Fibroblast of skin of right quadriceps (primary cell): ENCODE data around the gene CAMTA1.

ENCODE experiments used
- DNase-seq: peaks from one replicate; pipeline ENCODE4 v3.0.0-alpha.2; 2013

CAMTA1 gene

DNA sequence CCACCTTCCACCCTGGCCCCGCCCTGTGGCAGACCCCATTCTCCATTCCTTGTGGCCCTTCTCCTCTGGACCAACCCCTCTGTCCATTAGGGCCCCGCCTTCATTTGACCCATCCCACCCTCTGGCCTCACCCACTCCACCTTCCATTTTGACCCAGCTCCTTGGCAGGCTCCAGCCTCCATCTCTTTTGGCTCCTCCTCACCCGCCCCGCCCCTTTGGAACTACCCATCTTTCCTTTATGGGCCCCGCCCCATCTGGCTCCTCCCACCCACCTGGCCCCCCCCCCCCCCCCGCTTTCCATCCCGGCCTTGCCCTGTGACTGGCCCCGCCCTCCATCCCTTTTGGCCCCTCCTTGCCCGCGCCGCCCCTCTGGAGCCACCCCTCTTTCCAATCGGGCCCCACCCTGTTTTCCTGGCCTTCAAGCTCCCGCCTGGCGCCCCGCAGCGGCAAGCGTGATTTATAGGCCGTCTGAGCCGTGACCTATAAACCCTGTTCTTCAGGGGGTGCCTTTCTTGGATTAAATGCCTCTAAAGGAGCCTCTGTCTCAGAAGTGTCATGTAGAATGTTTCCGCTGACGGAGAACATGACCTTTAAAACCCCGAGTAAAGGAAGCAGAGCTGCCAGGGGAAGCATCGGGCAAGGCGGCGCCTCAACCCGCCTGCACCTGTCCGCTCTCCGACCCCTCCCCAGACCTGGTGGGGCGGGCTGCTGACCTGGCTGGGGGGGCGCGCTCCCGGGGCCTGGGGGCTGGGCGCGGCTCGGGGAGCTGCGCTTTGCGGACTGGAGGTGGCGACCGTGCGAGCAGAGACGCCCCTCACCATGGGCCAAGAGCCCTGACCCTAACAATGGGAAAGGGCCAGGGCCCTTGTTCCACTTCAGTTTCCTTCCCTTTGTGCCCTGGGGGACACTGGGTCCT lies 178.0 kb downstream of the CAMTA1 start:
- no peak for DNase-seq

GRCh38 chr1:6963912-6964307 lies 178.7 kb downstream of the CAMTA1 start:
- no peak for DNase-seq

- DNase-seq, result no peak
Measured at GRCh38 chr1:6965083-6965934, 180.1 kb downstream of the CAMTA1 start.

DNA sequence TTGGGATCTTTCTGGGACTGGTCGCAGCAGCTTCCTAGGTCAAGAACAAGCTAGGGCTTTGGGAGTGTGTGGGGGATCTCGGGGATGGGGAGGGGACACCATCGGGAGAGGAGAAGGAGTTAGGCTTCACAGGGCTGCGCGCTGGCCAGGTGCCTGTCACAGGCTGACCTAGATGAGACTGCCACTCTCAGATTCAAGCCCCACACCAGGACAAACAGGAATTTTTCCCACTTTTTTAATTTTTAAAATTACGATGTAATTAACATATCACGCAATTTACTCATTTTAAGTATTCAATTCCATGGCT lies 180.6 kb downstream of the CAMTA1 start:
- DNase-seq, result no peak

DNA sequence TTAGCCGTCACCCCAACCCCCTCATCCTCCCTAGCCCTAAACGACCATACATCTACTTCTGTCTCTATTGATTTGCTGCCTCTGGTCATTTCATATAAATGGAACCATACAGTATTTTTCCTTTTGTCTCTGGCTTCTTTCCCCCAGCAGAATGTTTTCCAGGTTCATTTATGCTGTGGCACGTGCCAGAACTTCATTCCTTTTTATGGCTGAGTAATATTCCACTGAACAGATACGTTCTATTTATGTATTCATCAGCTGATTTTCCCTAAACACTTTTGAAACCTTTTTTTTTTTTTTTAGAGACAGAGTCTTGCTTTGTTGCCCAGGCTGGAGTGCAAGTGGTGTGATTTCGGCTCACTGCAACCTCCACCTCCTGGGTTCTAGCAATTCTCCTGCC lies 181.1 kb downstream of the CAMTA1 start:
- DNase-seq, result no peak

DNA sequence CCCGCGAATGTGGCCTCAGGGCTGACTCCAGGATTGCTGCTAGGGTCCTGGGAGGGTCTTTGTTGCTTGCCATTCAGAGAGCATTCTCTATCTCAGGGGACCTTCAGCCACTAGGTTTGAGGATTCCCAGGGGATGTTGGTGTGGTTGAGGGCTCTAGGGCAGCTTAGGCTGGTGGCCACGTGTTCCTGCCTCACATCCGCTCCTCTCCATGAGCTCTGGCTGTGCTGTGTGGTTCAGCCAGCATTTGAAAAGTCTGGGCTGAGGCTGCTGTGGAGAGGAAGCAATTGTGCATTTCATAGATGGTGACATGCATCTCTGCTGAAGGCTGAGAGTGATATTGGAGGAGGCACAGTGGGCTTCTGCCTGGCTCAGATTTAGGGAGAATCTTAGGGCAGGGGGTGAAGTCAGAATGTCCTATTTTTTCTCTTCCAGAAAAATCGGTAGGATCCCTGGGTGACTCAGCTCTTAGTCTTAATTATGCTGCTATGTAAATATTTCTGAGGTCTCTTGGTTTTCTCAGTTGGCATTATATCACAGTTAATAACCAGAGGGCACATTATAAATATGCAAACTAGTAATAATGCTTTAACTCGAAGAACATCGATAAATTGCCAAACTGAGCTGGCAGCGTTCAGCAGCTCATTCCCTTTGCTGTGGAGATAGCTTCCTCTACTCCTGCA lies 182.3 kb downstream of the CAMTA1 start:
- peak; percentile 53 for DNase-seq

DNA sequence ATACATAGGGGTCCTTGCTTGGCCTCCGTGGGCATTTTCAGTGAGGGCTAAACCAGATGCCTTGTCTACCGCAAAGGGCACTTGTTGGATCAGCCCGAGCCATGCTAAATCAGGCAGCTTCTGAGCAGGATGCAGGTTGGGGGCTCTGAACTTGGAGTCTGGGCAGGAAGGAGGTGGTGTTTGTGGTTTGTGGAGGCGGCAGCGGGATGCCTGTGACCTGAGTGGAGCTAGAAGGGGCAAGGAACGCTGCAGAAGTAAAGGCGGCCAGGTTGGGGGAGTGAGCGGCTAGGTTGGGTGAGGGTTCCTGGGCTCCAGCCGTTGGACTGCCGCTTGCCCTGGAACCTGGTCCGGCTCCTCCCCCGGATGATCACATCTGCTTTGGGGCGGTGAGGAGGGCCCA lies 183.9 kb downstream of the CAMTA1 start:
- peak; percentile 53 for DNase-seq

GRCh38 chr1:6969762-6970161 lies 184.5 kb downstream of the CAMTA1 start:
- no peak for DNase-seq

DNA sequence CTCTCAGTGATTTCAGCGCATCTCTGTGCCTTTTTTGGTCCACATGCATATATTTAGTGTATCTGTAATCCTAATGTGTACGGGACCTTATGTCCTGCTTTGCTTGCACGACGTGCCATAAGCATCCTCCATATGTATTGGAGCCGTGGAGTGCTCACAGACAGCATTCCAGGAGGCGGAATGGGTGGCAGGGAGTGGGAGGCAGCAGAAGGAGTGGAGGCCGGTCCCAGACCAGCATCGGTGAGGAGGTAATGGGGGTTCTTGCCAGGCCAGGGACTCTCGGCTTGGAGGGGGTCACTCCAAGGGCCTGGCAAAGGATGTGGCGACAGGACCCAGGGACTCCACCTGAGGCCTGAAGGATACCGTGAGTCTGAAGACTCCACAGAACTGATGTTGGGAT lies 185.0 kb downstream of the CAMTA1 start:
- no peak for DNase-seq

DNA sequence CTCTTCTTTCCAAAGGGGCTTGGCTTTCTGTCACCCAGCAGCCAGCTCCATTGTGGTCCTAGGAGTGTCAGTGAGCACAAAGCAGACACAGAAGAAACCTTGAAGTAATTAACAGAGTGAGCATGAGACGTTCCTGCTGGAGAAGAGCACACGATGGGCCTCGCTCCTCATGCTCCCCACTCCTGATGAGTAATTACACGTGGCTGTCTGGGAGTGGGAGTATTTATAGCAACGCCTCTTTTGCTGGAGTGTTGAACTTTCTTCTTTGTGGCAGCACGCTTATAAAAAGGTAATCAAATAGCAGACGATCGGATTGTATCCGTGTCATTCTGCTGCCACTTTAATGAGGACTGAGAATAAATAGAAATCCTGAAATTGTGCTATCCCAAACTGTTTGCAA lies 185.8 kb downstream of the CAMTA1 start:
- peak; percentile 52 for DNase-seq

DNA sequence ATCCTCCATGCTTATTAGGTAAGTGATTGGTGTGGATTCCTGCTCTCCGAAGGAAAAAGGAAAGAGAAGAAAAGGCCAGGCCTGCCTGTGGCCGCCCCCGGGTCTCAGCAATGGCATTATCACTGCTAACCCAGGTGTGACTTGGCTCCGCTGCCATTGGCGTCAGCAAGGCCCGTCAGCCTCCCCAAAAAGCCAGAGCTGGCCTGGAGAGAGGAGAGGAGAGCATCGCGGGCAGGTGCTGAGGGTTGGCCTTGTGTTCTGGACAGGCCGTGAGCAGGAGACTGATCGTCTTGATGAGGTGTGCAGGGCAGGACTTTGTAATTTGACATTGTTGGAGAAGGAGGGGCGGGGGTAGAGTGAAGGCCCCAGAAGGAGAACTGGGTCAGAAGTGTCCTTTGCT lies 186.4 kb downstream of the CAMTA1 start:
- no peak for DNase-seq

GRCh38 chr1:6972399-6972798 lies 187.1 kb downstream of the CAMTA1 start:
- no peak for DNase-seq

DNA sequence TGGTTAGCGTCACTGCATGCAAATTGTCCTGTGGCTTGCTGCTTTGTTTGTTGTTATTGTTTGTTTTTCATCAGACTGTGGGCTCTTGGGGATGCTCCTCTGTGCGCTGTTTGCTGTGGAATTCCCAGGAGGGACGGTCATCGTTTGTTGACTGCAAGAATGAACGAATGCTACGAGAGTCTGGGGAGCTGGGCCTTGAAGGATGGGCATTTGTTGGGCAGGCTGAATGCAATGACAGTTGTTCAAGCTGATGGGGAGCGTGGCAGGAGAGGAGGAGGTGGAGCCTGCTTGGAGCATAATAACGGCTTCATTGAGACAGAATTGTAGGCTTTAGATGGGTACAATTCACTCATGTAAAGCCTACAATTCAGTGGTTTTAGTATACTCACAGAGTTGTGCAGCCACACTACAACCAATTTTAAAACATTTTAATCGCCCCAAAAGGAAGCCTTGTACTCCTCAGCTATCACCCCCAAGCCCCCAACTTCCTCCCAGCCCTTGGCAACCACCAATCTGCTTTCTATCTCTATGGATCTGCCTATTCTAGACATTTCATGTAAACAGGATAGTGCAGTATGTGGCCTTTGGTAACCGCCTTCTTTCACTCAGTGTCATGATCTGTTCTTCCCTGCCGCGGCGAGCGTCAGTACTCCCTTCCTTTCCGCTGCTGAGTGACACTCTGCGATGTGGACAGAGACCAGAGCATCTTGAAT lies 190.2 kb downstream of the CAMTA1 start:
- no peak for DNase-seq

GRCh38 chr1:6976044-6976375 lies 190.8 kb downstream of the CAMTA1 start:
- no peak for DNase-seq

GRCh38 chr1:6979003-6979613 lies 193.9 kb downstream of the CAMTA1 start:
- no peak for DNase-seq

GRCh38 chr1:6981595-6981994 lies 196.3 kb downstream of the CAMTA1 start:
- no peak for DNase-seq

DNA sequence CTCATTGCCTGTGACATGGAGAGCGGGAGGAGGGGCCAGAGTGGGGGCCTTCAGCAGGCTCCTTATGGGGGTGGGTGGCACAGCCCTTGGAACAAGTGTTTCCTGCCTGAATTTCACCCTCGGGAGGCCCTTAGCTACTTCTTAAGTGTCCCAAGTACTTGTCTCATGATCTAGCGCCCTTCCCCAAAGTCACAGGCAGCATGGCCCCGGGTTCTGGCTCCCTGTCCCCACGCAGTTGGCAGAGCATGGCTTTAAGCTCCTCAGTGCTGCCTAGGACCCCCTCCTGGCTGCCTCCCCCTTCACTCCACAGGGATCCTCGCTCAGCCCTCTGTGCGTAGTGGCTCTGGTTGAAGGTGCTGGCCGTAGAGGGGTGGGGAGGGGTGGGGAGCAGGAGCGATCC lies 197.2 kb downstream of the CAMTA1 start:
- no peak for DNase-seq

DNA sequence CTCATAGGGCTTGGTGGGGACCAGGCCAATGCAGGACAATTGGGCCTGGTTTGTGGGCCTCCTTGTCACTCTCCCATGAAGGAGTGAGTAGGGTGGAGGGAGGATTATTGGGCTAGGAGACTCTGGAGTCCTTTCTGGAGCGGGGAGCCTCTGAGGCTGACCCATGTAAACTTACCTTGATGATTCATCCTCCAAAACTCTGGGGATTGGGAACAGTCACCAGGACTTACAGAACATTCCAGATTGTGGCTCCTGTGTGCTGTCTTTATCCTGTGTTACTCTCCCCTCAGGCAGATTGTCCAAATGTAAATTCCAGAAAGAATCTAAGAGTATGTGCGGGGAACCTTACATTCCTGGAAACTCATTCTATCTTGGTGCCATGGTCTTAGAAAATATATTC lies 197.6 kb downstream of the CAMTA1 start:
- no peak for DNase-seq

DNA sequence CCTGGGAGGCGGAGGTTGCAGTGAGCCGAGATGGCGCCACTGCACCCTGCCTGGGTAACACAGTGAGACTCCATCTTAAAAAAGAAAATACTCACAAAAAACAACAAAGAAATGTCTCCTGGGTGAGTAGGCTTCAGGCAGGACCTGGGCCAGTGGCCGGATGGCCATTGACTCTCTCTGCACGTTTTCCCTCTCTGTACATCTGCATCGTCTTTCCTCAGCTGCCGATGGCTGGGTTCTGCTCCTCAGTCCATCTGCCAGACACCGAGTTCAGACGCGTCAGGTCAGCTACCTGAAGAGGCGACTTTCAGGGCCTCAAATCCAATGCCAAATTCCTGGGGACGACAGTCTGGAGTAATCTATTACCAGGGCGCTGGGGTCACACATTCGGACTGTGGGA lies 199.3 kb downstream of the CAMTA1 start:
- no peak for DNase-seq

DNA sequence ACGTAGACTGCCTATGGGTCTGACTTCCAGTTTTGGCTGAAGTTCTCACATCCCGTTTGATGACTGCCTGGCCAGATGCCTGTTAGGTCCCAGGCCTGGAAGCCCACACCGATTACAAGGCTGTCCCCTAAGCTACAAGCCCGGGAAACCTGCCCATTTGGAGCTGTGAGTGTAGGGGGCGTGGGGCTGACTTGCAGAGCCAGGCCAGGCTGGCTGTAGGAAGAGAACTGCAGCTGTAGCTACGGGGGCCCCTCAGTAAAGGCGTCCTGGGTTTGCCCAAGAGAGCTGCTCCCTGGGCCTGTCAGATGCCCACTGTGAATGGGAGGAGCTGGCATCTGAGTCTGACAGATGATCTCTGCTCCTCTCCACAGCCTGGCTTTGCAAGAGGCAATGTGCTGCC lies 199.7 kb downstream of the CAMTA1 start:
- no peak for DNase-seq

DNA sequence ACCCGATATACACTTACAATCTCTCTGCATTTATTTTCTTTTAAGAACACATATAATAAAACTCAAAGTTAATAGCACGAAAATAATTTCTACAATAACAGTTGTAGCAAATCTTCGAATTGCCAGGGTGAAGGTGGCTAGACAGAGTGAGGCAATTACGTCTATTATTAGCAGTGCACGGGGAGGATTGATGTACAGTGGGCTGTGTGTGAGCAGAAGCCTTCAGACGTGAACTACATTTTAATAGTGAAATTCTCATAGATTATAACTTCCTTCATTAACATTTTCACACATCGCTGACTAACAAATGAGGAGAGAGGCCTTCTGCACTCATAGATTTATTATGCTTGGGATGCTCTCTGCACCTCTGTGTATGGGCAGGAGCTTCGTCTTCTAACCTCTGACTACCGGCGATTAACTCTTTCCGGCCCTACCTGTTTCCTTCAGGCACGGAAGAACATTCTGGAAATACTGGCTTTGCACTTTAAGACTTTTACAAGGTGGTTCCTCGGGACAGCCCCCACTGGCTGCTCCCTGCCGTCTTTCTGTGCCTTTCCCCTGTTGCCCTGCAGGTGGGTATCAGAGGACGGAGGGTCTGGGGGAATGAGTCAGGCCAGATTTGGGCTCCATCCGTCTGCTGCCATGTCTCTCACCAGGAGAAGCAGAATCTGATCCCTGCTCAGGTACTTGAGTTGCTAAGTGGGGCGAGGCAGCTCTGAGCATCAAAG lies 200.5 kb downstream of the CAMTA1 start:
- no peak for DNase-seq

DNA sequence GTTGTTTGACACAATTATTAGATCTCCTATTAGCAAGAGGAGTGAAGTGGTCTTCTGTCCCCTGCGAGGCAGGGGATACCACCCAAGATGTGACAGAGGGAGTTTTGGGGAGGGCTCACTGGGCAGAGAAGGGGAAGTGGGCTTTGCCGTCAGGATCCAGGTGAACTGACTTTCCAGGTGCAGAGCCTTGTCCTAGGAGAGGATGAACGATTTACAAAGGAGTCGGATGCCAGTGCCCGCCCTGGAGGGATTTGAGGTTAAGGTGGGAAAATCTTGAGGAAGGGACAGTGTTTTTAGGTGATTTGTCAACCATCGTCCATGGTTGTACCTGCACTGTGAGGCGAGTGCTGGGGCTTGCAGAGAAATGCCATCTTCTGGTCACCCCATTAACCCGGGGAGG lies 201.0 kb downstream of the CAMTA1 start:
- DNase-seq, result no peak
